KBM-7 (cell line): Measurements from ENCODE around the gene BRMS1.

Source experiments
- DNase-seq: peaks from one replicate; pipeline ENCODE4 v3.0.0-alpha.2; 2015
- in situ Hi-C: fragments of 300-500 bp; cut with MboI; formaldehyde crosslinking; loops from 2 replicates; pipeline ENCODE4 v1.14.3; 2020; ENCODE audit warnings: low sequenced_read_pairs, low pct_unique_long_range_greater_than_20kb, mixed read lengths

Gene BRMS1

DNA sequence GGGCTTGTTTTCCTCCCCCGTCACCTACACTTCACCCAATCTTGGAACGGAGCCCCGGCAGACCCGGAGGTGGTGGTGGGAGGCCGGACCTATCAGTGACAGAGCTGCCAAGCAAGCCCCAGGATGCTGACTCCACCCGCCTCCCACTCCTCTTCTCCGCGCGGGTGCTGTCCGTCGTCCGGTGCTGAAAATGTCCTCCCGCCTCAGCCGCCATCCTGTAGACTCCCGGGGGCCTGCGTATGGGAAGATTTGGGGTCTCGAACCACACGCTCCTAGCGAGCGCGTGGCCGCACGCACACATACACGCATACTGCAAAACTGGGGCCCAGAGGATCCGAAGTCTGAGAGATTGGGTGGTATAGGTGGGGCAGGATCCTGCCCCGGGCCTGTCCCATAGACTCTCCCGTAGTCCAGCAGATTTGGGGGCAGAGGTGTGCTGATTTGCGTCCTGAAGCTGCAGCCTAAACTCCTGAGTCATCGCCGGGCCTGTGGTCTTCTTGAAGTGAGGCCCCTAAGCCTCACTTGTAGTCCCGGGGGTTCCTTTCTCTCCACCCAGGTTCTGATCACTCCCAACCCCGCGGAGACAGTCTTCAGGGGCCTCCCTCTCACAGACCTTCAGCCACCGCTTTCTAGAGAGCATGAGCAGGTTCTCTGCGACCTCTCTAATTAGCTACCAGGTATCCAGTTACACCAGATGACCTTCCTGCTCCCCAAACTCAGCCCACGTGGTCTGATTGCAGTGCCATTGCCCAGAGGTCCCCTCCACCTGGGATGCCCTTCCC is 55.2 kb downstream of the BRMS1 start:
- in situ Hi-C loops: no loop called here
- no peak for DNase-seq

DNA sequence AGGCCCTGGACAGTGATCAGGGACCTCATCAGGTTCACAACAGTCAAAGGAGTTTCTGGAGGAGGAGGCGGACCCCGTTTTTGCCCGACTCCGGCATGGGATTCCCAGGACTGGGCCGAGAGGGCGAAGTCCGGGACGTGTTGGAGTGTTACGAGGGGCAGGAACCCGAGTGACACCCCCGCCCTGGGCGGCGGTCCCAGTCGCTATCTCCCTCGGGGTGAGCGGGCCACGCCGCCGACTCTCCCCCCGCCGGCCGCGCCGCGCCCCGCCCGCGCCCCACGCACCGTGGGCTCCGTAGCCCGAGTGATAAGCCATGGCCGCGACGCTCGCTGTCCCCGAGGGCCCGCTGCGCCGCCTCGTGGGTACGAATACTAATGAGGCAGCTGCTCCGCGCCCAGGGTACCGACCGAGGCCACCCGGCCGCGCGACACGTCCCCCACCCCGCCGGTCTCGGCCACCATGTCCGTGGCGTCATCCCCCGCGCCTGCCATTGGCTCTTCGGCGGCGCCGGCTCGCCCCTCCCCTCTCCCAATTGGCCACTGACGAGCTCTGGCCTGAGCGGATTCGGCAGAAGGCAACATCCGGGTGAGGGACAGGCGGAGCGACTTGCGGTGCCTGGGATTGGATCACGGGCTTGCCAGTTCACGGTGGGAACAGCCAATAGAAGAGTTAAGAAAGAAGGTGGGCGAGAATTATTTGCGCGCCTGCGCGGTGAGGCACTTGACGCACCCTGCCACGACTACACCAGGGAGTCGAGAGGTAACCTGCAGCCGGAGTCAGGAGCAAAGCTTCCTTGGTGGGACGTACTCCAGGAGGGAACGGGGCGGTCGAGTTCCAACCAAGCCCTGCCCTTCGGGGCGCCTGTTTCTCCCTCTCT is 56.0 kb downstream of the BRMS1 start, which contains the start of gene YIF1A:
Gene YIF1A, minus strand, starts transcription at position 473 of the 877 bp plus-strand sequence. Its CDS starts 158 bp downstream, at position 315.
- DNase-seq: peak; percentile 99
- in situ Hi-C loops: no loop called here

DNA sequence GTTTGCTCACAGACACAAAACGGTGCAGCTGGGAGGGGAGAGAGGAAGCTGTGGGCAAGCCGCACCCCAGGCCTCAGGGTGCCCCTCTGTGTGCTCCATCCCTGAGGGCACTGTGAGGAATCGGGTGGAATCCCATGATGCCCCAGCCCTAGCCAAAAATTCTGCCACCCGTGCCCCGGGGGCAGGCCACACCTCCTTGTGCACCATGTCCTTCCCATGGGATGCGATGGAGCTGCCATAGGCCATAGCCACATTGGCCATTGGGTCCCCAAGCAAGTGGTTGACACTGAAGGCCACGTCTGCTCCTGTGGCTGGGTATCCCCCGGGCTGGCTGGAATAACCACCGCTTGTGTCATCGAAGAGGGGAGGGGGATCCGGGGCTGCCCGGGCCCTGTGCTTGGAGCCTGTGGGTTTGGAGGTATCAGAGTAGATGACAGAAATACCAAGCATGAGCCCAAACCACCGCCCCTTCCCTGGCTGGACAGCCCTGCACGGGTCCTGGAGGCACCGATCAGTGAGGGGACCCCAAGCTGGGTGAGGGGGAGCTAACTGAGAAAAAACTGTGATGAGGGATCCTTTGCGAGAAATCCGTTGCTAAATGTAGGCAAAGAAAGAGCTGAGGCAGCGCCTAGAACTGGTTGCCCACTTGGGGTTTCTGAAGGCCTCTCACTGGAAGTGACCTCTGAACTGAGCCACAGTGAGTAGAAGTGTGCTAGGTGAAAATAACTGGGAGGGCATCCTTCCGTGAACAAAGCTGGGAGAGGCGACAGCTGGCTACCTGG is 56.8 kb downstream of the BRMS1 start:
- DNase-seq: no peak

More for the DNA sequence above, 56.8 kb downstream of the BRMS1 start:
- in situ Hi-C loops: no loop called here
